ENCODE data around the gene JPH3. TPM values are rescaled to one million over a fixed set of nuclear protein-coding genes. Genes with fewer than 3 reads are reported as not detected.

Gene JPH3
- total and polyA plus RNA-seq, 10 of the 15 experiments (the other 5 are each of a cell fraction or from before 2014, with no cell fraction given): 0.05 TPM; not detected in 9

- no peak overlapping the region for H3K9ac ChIP-seq (ENCODE audit: control insufficient read depth, insufficient read depth, low read length)
- H4K20me1 ChIP-seq (ENCODE audit: control insufficient read depth, insufficient read depth): no peaks in the 10 kb centered on the region
- H2AFZ ChIP-seq (ENCODE audit: control insufficient read depth, low read depth, low read length): no peak overlapping the region
- H3K36me3 ChIP-seq (ENCODE audit: control insufficient read depth in 2 of 2, insufficient read depth in 2 of 2, low read length in 1 of 2): no peaks in the 10 kb centered on the region
- no peaks in the 10 kb centered on the region; a peak in 2 of 4 replicates for H3K27me3 ChIP-seq (replicated peaks in 1 of 2; ENCODE audit: control insufficient read depth in 2 of 2, insufficient read depth in 2 of 2, low read length in 1 of 2)
- no peak overlapping the region for H3K4me2 ChIP-seq (ENCODE audit: control insufficient read depth, insufficient read depth)
- H3K79me2 ChIP-seq (ENCODE audit: control insufficient read depth, insufficient read depth, low read length): no peaks in the 10 kb centered on the region
- ChIA-PET POLR2A (no interaction called here), RAD21 (ENCODE audit: unreplicated experiment) (no interaction called here), SMC1A (ENCODE audit: uncharacterized antibody, unreplicated experiment) (no interaction called here), CTCF (interaction anchor here (0.6 kb wide), 1 partner anchor 941 kb away, joined by 3 read pairs; no protein-coding TSS in a partner anchor)
- ATAC-seq (no peak), FAIRE-seq (no peak), DNase-seq (ENCODE audit: low read depth, low spot score) (no peak)
- no peak overlapping the region for H3K4me3 ChIP-seq
- TF ChIP-seq POLR2AphosphoS2 (IDR thresholded peaks at IDR 0.05; ENCODE audit: low read depth, low read length) (no peak), EZH2 (IDR thresholded peaks at IDR 0.05; ENCODE audit: borderline replicate concordance, control insufficient read depth, low read depth, low read length) (no peak), BRCA1 (IDR thresholded peaks at IDR 0.05; ENCODE audit: low read depth, low read length) (no peak), SMARCA5 (IDR thresholded peaks at IDR 0.05) (no peak), SMAD5 (IDR thresholded peaks at IDR 0.05; ENCODE audit: low read depth) (no peak), PAX8 (IDR thresholded peaks at IDR 0.05) (no peak), RFX5 (IDR thresholded peaks at IDR 0.05; ENCODE audit: low read depth, low read length) (no peak), CREM (IDR thresholded peaks at IDR 0.05; ENCODE audit: low read depth) (no peak), TBL1XR1 (IDR thresholded peaks at IDR 0.05; ENCODE audit: low read depth, low read length) (no peak), MYC (IDR thresholded peaks at IDR 0.05; ENCODE audit: insufficient read depth, insufficient read length, insufficient replicate concordance, low read length, severe bottlenecking) (no peak), TARDBP (IDR thresholded peaks at IDR 0.05; ENCODE audit: borderline replicate concordance) (no peak), NRF1 (conservative IDR thresholded peaks at IDR 0.05; ENCODE audit: low read depth, low read length) (no peak)
- TF ChIP-seq, protein P1, sequence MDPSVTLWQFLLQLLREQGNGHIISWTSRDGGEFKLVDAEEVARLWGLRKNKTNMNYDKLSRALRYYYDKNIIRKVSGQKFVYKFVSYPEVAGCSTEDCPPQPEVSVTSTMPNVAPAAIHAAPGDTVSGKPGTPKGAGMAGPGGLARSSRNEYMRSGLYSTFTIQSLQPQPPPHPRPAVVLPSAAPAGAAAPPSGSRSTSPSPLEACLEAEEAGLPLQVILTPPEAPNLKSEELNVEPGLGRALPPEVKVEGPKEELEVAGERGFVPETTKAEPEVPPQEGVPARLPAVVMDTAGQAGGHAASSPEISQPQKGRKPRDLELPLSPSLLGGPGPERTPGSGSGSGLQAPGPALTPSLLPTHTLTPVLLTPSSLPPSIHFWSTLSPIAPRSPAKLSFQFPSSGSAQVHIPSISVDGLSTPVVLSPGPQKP (IDR thresholded peaks at IDR 0.05; ENCODE audit: low read depth, low read length): no peak
- in situ Hi-C loops (cut with MboI): no loop called here
- intact Hi-C loops (cut with micrococcal nuclease; ENCODE audit: unreplicated experiment): no loop called here
- BruUV-seq (replicated peaks): no TSS peak
- no peaks in the 10 kb centered on the region for H3K4me1 ChIP-seq (ENCODE audit: control insufficient read depth, insufficient read depth, low read length)
- H3K9me3 ChIP-seq (replicated peaks; ENCODE audit: control insufficient read depth, insufficient read depth, low read length): no peaks in the 10 kb centered on the region
- 32% methylated on average over 8 of the region's 8 CpGs for WGBS (ENCODE audit: insufficient coverage, insufficient replicate concordance, low lambda C conversion rate, missing lambda C conversion rate)
- no peak overlapping the region for H3K27ac ChIP-seq (ENCODE audit: control insufficient read depth, insufficient read depth)
Measured at GRCh38 chr16:87584975-87585374, 17.3 kb upstream of the JPH3 start.

Data from GM12878 (cell line).